HEK293T (cell line): ENCODE data around the gene PITPNM3.

Experiments
- CTCF ChIA-PET: fragments of 350-600 bp; formaldehyde crosslinking; extraction: SDS; loops from one replicate; lab custom pipeline; 2021; ENCODE audit warnings: antibody characterized with exemption, inconsistent platforms; lab: Yijun Ruan, JAX
- POLR2A ChIA-PET: fragments of 350-600 bp; formaldehyde crosslinking; extraction: SDS; loops from one replicate; lab custom pipeline; 2020; ENCODE audit warnings: antibody characterized with exemption, inconsistent platforms; lab: Yijun Ruan, JAX
- DNase-seq: peaks from one replicate; pipeline ENCODE4 v3.0.0; 2012; ENCODE audit warnings: mixed read lengths; ENCODE audit errors: extremely low spot score
- ARNT ChIP-seq: fragments of 450-650 bp; IDR thresholded peaks from 2 replicates; pipeline ENCODE4 v1.6.1; 2017; ENCODE audit warnings: mild to moderate bottlenecking
- BHLHE40 ChIP-seq: fragments of 450-650 bp; IDR thresholded peaks from 2 replicates; pipeline ENCODE4 v1.6.1; 2016; ENCODE audit warnings: mild to moderate bottlenecking, moderate library complexity, borderline replicate concordance
- CTBP1 ChIP-seq: fragments of 450-650 bp; IDR thresholded peaks from 2 replicates; pipeline ENCODE4 v1.6.1; 2016; ENCODE audit warnings: borderline replicate concordance
- ELF4 ChIP-seq: fragments of 450-650 bp; IDR thresholded peaks from 2 replicates; pipeline ENCODE4 v1.6.1; 2017; ENCODE audit warnings: antibody characterized with exemption
- FOXA1 ChIP-seq: fragments of 450-650 bp; IDR thresholded peaks from 2 replicates; pipeline ENCODE4 v1.6.1; 2016; ENCODE audit warnings: mild to moderate bottlenecking
- FOXK2 ChIP-seq: fragments of 450-650 bp; IDR thresholded peaks from 2 replicates; pipeline ENCODE4 v1.6.1; 2016; ENCODE audit warnings: mild to moderate bottlenecking
- FOXM1 ChIP-seq: fragments of 450-650 bp; IDR thresholded peaks from 2 replicates; pipeline ENCODE4 v1.6.1; 2017; ENCODE audit warnings: mild to moderate bottlenecking, borderline replicate concordance
- HDGF ChIP-seq: fragments of 450-650 bp; IDR thresholded peaks from 2 replicates; pipeline ENCODE4 v1.6.1; 2017; ENCODE audit warnings: antibody characterized with exemption, borderline replicate concordance
- L3MBTL2 ChIP-seq: fragments of 450-650 bp; conservative IDR thresholded peaks from 2 replicates; pipeline ENCODE4 v1.6.1; 2016; ENCODE audit warnings: mild to moderate bottlenecking
- LEF1 ChIP-seq: fragments of 450-650 bp; IDR thresholded peaks from 2 replicates; pipeline ENCODE4 v1.6.1; 2017; ENCODE audit warnings: mild to moderate bottlenecking, borderline replicate concordance
- NFRKB ChIP-seq: fragments of 450-650 bp; IDR thresholded peaks from 2 replicates; pipeline ENCODE4 v1.6.1; 2016; ENCODE audit warnings: mild to moderate bottlenecking, moderate library complexity
- SP1 ChIP-seq: fragments of 450-650 bp; IDR thresholded peaks from 2 replicates; pipeline ENCODE4 v1.6.1; 2017
- SUZ12 ChIP-seq: fragments of 450-650 bp; IDR thresholded peaks from 2 replicates; pipeline ENCODE4 v1.6.1; 2016; ENCODE audit warnings: mild to moderate bottlenecking
- TARDBP ChIP-seq: fragments of 450-650 bp; IDR thresholded peaks from 2 replicates; pipeline ENCODE4 v1.6.1; 2016
- ZNF384 ChIP-seq: fragments of 450-650 bp; IDR thresholded peaks from 2 replicates; pipeline ENCODE4 v1.6.1; 2016
- TF ChIP-seq, protein P1 (sequence below): fragments of 450-650 bp; IDR thresholded peaks from 2 replicates; pipeline ENCODE4 v1.6.1; 2016

The PITPNM3 gene

DNA sequence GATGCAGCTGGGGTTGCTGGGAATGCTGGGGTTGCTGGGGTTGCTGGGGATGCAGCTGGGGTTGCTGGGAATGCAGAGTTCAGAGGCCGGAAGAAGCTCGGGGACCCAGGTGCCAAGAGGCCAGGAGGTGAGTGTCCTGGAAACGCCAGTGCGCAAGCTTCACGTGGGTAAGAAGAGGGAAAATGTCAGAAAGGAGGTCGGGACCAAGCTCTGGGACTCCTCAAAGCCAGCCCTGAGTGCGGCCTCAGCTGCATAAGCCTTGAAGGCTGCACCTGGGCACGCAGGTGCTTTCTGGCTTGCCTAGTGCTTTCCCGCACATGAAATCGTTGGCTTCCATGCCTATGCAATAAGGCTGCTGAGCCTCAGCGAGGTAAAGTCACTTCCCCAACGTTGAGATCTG lies 48.3 kb downstream of the PITPNM3 start:
- POLR2A ChIA-PET: no interaction called here
- DNase-seq: no peak
- CTCF ChIA-PET: no interaction called here
- TF ChIP-seq FOXM1 (no peak), L3MBTL2 (no peak), BHLHE40 (no peak), TARDBP (no peak), ARNT (no peak), ZNF384 (no peak), LEF1 (no peak), FOXA1 (no peak), HDGF (no peak), FOXK2 (no peak), SP1 (no peak), CTBP1 (no peak)
- TF ChIP-seq, protein P1, sequence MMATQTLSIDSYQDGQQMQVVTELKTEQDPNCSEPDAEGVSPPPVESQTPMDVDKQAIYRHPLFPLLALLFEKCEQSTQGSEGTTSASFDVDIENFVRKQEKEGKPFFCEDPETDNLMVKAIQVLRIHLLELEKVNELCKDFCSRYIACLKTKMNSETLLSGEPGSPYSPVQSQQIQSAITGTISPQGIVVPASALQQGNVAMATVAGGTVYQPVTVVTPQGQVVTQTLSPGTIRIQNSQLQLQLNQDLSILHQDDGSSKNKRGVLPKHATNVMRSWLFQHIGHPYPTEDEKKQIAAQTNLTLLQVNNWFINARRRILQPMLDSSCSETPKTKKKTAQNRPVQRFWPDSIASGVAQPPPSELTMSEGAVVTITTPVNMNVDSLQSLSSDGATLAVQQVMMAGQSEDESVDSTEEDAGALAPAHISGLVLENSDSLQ: no peak

DNA sequence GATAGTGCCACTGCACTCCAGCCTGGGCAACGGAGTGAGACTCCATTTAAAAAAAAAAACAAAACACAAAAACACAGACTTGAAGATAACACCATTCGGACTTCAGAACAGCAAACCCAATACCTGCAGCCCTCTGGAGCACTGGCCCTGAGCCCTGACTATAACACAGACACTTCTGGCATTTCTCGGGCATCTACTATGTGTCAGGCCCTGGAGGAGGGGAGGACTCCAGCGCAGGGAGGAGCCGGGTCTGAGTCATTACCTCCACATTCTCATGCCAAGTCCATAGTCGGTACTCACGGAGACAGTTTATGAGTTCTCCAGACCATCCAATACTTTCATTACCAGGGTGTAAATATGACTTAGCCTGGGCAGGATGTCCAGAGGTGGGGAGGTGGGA lies 48.8 kb downstream of the PITPNM3 start:
- no peak for DNase-seq
- ChIA-PET CTCF (no interaction called here), POLR2A (no interaction called here)
- TF ChIP-seq FOXA1: no peak
- no peak for TF ChIP-seq SP1
- no peak for TF ChIP-seq ZNF384
- no peak for TF ChIP-seq HDGF
- TF ChIP-seq L3MBTL2: no peak
- no peak for TF ChIP-seq FOXK2
- TF ChIP-seq NFRKB: no peak
- TF ChIP-seq, protein P1: no peak
- TF ChIP-seq TARDBP: no peak
- no peak for TF ChIP-seq ELF4
- TF ChIP-seq SUZ12: no peak
- no peak for TF ChIP-seq CTBP1
- no peak for TF ChIP-seq ARNT

DNA sequence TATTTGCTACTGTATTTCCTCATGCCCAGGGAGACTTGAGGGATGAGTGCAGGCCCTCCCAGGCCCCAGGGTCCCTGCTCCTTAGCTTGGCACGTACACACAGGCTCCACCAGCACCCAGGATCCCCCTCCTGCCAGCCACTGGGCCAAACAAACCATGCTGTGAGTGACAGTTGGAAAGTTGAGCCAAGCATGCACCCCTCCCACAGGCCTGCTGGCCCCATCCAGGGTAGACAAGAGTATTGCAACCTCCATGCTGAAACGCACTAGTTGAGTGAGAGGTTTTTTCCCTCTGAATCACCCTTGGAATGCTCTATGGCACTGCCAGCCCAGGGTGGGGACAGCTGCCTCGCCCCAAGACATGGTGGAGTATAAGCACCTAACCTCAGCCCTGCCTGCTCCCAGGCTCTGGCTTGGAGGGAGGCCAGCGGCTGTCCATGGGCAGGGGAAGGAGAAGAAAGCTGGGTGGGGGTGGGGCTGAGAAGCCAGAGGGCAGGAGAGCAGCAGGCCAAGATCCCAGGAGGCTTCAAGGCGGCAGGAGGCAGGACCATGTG lies 49.6 kb downstream of the PITPNM3 start:
- no peak for DNase-seq
- POLR2A ChIA-PET: no interaction called here
- CTCF ChIA-PET: no interaction called here
- TF ChIP-seq ARNT (no peak), ZNF384 (no peak)

DNA sequence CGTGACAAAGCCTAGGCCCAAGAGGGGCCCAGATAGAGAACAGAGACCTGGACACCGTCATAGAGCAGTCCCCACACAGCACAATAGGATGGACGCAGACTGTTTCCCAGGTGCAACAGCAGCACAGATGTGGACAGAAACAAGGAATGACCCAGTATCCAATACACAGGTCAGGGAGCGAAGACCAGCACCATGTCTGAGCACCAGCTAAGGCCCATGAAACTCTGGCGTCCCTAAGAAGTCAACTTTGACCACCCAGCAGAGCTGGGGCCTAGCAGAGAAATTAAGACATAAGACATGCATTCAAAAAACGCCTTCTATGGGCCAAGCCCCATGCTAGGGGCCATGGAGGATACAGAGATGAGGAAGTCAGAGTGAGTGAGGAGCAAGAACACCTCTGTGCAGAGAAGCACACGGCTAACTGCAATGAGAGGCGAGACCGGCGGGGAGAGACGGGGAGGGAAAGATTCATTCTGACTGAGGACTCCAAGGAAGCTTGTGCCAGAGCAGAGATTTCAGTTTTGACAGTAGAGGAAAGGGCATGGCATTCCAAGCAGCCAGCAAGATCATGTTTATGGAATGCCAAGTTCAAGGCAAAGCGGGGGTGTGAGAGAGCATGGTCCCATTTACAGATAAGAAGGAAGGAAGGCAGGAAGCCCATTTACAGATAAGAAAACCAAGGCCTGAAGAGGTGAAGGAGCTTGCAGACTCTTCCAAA lies 50.8 kb downstream of the PITPNM3 start:
- POLR2A ChIA-PET: no interaction called here
- TF ChIP-seq ZNF384 (no peak), FOXM1 (no peak), ARNT (no peak), ELF4 (no peak), CTBP1 (no peak), BHLHE40 (no peak), SUZ12 (no peak), NFRKB (no peak), FOXK2 (no peak), HDGF (no peak), SP1 (no peak), L3MBTL2 (no peak), FOXA1 (no peak), LEF1 (no peak), TARDBP (no peak)
- TF ChIP-seq, protein P1: no peak
- DNase-seq: no peak

DNA sequence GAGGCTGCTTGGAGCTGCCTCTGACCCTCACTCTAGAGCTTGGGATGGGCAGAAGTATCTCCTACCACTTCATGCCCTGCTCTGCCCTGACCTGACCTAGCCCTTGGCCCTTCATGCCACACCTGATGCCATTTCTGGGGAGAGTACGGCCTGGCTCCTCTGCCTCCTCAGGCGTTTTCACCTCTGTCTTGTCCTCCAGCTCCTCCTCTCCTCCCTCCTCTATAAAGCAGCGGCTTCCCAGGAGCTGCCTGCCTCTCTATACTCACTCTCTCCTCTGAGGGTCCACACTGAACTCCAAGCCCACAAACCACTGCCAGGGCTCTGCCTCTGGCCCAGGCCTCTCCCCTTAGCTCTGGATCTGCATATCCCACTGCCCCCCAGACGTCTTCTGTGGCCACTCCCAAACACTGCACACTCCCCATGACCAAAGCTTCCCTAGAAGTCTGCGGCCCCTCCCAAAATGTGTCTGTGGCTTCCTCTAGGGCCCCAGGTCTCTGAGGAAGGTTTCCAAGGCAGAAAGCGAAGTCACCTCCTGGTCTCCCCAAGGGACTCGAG lies 52.6 kb downstream of the PITPNM3 start:
- TF ChIP-seq ELF4 (no peak), BHLHE40 (no peak), HDGF (no peak), FOXM1 (no peak), LEF1 (no peak), CTBP1 (no peak), L3MBTL2 (no peak), ARNT (no peak), FOXA1 (no peak), TARDBP (no peak), FOXK2 (no peak), SP1 (no peak)
- TF ChIP-seq, protein P1: no peak
- CTCF ChIA-PET: no interaction called here

More for the DNA sequence above, 50.8 kb downstream of the PITPNM3 start:
- CTCF ChIA-PET: no interaction called here

More for the DNA sequence above, 52.6 kb downstream of the PITPNM3 start:
- DNase-seq: no peak
- POLR2A ChIA-PET: no interaction called here
